GM12801 (cell line): Measurements from ENCODE around the gene ZNF366.

Experiments
- TF ChIP-seq, protein P1 (sequence below): IDR thresholded peaks from one replicate; pipeline ENCODE4 v1.5.1; 2011; ENCODE audit warnings: control low read depth; ENCODE audit not compliant: insufficient read length; ENCODE audit errors: extremely low read depth

The ZNF366 gene

DNA sequence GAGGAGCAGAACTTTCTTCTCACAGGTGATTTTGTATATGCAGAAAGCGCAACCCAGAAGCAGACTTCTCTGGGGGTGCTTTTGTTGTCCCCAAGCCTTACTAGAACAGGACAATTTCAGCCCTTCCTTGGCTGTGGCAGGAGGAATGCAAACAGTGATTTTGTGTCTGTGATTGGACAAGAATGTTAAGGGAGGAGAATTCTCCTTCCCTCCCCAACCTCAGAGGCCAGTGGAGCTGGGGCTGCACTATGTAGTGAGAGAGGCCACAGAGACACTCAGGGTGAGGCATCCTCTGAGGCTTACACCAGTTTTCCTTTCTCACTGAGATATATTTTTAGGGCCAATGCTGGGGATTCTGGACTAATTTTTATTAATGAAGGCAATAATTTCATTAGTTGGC is 58.8 kb downstream of the ZNF366 start:
- TF ChIP-seq, protein P1, sequence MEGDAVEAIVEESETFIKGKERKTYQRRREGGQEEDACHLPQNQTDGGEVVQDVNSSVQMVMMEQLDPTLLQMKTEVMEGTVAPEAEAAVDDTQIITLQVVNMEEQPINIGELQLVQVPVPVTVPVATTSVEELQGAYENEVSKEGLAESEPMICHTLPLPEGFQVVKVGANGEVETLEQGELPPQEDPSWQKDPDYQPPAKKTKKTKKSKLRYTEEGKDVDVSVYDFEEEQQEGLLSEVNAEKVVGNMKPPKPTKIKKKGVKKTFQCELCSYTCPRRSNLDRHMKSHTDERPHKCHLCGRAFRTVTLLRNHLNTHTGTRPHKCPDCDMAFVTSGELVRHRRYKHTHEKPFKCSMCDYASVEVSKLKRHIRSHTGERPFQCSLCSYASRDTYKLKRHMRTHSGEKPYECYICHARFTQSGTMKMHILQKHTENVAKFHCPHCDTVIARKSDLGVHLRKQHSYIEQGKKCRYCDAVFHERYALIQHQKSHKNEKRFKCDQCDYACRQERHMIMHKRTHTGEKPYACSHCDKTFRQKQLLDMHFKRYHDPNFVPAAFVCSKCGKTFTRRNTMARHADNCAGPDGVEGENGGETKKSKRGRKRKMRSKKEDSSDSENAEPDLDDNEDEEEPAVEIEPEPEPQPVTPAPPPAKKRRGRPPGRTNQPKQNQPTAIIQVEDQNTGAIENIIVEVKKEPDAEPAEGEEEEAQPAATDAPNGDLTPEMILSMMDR = no peak

GRCh38 chr5:72447751-72448150 is 59.5 kb downstream of the ZNF366 start:
- TF ChIP-seq, protein P1 = no peak

GRCh38 chr5:72445969-72446368 is 61.2 kb downstream of the ZNF366 start:
- TF ChIP-seq, protein P1 = no peak

DNA sequence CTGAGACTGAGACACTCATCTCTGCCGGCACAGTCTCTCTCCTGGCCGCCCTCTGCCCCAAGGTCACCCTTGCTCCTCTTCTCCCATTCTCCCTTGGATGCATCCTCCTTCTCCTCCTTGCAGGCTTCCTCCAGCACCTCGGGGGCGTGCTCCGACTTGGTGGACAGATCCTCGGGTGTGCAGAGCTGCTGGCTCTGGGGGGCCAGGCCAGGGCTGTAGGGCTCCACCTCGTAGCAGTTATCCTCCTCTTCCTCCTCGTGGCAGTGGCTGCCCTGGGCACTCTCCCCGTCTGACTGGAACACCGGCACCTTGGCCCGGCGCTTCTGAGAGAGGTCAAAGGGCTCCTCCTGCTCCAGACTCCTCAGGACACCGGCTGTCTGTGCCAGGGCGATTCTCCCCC is 63.3 kb downstream of the ZNF366 start:
- TF ChIP-seq, protein P1 = no peak

GRCh38 chr5:72441862-72442540 is 65.2 kb downstream of the ZNF366 start:
- TF ChIP-seq, protein P1 = no peak

GRCh38 chr5:72441094-72441723 is 66.0 kb downstream of the ZNF366 start:
- TF ChIP-seq, protein P1 = no peak

DNA sequence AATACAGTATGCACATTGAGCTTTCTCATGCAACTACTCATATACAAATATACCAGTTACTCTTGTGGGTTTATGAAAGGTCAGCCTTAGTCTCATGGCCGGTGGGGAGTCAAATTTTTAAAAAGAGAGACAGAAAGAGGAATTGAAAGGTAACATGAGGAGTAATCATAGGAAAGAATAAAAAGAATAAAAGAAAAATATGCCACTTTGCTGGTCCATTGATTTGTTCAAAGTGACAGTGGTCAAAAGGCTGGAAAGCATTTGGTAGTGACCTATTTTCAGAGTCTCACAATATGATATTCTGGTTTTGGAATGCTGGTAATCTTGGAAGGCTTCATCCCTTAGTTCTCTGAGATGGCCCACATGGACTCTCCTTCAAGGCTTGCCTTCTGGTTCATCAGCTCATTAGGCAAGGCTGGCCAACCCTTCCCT is 67.0 kb downstream of the ZNF366 start:
- TF ChIP-seq, protein P1 = no peak
